Activated effector memory CD4-positive, alpha-beta T cell treated with anti-CD3 and anti-CD28 coated beads, Interleukin-2, amount 50 U/mL, for 16 hours (primary cell): ENCODE data around the gene PROM1.

ENCODE experiments used
- DNase-seq: peaks from one replicate; pipeline ENCODE4 v3.0.0-alpha.2; 2020

PROM1 gene

DNA sequence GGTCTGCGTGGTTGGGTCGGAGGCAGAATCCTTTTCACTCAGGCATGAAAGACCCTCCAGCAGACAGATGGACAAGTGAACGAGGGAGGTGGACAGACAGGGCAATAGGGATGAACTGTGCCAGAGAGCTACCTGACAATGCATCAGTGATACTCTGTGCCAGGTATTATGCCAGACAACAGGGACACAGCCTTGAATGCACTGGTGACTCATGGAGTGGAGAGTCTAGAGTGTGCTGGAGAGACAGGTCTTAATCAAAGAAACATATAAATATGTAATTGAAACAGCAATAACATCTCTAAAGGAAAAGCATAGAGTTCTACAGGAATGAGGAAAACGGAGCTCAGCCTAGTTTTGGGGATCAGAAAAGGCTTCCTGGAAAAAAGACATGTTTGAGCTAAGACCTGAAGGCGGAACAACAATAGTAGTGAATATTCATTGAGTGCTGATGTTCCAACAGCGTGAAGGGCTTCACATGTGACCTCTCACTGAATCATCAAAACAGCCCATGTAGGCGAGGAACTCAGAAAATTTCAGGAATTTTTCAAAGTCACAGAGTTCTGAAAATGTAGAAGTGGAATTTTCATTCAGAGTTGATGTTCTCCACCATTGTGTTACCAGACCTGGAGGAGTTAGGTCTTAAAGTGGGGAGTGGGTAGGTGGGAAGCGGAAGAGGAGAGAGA, 100.8 kb downstream of the PROM1 start:
- DNase-seq, result no peak

DNA sequence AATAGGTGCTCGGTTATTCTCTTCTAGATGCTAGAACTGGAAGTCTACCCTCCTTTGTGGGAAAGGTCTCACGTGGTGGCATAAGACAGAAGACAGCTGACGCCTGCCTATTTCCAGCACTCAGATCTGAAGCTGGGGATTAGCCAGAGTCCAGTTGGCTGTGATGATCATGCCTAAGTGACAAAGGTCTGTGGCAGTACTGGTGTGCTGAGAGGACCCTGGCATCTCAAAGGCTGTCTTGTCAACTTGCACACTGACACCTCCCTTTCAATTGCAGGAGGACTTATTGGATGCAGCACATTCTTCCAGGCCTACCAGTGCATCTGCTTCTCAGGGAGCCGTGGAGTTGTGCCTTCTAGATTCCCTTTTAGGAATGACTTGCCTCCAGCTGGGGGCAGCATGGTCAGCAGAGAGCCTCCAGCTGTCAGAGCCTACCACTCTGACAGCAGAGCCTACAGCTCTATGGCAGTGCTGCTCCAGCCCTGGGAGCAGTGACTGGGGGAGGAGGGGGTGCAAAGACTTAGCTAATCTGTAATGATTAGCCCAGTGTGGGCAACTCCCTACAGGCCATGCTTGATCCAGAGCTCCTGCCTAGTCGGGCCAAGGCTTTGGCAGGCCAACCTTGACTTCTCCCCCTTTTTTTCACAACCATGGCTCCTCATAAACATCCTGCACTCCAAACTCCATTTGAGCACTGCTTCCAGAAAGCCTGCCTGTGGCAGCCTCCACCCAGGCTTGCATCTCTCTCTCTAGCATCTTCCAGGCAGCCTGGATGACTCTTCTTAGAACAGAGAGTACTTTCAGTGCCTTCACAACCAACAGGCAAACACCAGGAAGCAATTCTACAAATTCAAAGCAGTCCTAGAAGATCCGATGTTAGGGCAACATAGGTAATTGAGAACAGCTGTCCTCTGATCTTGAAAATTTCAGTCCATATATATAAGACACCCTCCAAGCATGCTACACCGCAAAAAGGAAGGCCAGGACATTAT, 107.1 kb downstream of the PROM1 start:
- no peak for DNase-seq

DNA sequence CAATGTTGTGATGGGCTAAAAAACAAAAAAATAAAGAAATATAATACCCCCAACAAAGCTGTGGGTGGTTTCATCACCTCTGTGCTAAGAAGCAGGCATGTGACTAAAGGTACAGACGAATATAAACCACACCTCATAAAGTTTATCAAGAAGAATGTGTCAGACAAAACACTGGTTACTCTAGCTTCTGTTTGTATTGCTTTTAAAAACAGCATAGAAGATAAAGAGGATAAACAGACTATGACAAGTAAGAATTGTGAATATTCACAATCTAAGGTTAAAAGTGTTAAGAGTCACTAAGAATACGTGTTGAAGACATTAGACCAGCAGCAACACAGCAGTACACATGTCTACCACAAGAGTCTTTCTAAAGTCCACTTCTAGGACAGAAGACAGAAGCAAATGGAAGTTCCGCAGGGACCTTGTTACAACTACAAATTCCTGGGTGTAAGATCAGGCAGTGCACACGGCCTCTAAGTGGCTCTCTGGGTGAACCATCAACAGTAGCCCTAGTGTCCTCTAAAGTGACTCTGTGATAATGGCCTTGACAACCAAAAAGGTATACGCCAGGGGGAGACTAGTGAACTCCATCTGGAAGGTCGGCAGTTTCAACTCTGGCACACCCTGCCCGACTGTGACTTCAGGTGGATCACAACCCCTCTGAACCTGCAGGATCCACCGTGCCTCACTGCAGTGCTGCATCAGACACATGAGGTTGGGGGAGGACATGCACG, 112.6 kb downstream of the PROM1 start:
- DNase-seq, result no peak

DNA sequence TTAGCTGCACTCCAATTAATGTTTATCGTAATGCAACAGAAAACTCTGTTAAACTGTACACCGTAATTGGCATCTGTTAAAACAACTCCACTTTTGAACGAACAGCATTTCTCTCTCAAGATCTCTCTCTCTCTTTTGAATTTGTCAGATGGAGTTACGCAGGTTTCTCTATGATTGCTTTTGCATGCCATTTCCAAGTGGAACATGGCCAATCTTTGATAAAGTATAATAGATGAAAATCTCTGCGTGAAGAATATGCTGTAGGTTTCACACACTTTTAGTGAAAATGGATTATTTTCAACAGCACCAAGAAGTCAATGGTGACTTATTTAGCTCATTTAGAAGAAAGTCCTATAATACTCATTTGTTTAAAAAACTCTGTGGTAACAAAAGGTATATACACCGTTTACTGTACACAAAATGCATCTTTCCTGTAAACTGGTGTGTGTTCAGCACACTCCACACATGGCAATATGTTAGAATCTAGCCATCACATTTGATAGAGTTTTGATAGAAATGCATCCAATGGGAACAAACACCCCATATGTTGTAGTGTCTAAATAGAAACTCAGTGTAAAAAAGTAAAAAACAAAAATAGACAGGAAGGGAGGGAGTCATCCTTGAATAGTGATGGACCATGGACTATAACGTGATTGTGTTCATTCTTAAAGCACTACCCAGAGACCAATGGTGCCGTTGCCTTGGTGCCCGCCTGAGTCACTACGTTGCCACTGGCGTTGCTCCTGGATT, 115.1 kb downstream of the PROM1 start:
- no peak for DNase-seq

DNA sequence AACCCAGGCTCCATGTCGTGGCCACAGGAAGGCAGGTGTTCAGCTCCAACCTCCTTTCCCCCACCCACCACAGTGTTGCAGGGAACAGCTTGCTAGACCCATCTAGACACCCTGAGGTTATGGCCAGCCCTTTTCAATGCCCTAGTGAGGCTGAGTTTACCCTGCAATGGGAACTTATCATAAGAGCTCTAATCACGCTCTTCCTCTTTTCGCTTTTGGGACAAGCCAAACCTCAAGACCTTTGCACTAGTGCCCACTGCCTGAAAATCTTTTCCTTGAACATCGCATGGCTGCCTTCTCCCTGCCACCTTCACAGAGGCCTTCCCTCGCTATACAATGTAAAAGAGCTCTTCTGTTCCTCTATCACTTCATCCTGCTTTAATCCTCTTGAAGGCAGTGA, 118.5 kb downstream of the PROM1 start:
- no peak for DNase-seq

DNA sequence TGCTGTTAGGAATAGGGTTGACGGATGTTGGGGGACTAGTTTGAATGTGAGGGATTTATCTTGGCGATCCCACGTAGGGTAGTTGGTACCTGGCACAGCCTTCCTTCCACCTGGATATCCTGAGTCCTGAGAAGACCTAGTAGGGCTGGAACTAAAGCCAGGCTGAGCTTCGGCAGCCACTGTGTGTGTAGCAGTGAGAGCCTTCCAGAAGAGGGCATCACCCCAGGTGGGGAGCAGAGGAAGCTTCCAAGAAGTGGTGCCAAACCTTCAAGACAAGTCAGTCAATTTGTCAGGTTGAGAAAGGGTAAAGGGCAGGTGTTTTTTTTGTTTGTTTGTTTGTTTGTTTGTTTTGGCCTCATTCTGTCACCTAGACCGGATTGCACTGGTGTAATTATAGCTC, 119.7 kb downstream of the PROM1 start:
- no peak for DNase-seq

DNA sequence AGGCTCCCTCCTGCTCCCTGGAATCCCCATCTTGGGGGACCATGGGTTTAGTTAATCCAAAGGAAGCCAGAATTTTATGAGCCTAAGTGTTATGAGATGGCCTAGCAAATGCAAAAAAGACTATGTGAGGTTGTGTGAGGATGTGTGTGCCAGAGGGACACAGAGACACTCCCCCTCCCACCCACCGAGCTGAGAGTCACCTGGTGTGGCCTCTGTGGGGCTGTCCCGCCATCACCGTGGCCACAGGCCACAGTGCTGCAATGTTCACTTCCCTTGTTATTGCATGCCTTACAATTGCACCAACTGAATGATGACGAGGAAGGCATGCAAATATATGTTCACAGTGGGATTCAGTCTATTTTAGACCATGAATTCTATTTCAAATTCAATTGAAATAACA, 120.2 kb downstream of the PROM1 start:
- DNase-seq, result no peak

DNA sequence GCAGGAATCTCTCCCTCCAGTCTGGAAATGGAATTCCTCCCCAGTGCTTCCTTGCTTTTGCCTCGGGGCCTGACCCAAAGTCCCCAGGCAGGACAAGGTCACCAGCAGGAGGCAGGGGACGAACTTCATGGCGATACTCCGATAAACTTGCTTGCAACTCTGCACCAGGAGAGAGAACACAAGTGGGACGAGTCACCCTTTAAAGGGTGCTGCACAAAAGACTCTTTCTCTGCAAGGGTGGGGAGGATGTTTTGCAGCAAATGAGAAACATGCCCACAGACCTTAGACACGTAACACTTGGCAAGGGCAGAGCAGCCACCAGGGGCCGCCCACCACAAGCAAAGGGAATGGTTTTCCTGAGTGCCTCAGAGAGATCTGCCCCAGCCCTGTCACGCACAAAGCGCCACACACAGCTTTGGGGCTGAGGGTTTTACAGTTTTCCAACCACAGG, 120.8 kb downstream of the PROM1 start, which contains the start of gene FGFBP2:
TSS of gene FGFBP2 (minus strand) at position 175 of the 451 bp plus-strand sequence. CDS start at position 129, 46 bp downstream.
- DNase-seq, result peak; percentile 67

DNA sequence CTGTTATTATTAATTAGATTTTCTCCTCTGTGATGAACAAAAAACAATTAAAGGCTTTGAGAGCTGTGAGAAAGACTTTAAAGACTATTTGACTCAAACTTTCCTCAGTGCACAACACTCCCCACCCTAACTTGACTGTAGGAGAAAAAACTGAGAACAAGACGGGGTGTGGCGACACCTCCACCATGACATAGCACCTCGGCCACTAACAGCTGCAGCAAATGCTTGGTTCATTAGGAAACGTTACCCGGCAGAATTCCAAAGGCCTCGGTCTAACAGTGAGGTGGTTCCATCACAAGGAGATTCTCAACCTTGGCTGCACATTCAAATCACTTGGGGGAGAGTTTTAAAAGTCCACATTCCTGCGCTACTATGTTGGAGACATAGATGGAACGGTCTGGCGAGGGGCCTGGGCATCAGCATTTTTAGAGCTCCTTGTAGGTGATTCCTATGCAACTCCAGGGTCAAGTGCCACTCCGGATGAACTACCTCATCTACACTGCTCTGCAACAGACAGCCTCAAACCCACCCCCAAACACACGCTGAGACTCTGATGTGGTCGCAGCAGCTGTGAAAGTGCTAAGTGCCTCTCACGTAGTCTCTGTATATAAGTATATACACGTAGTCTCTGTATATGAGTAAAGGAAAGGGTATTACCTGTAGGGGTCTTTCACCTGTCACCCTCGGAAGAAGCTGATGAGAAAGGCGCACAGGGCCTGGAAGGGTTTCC, 121.9 kb downstream of the PROM1 start:
- no peak for DNase-seq

DNA sequence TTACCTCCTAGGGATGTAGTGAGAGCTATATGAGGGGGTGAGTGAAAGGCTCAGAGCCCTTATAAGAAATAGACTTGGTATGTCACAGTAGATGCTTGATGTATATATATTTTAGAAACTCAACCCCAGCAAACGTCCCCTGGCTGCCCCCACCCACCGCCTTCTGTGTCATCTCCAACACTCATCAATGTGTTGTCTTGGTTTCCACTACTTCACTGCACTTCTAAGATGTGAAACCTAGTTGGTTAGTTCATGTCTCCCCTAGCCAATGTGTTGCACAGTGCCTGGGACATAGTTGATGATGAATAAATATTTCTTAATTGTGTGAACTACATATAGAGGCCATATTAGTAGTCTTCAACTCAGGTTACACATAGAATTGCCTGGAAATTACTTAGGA, 125.3 kb downstream of the PROM1 start:
- DNase-seq, result no peak

DNA sequence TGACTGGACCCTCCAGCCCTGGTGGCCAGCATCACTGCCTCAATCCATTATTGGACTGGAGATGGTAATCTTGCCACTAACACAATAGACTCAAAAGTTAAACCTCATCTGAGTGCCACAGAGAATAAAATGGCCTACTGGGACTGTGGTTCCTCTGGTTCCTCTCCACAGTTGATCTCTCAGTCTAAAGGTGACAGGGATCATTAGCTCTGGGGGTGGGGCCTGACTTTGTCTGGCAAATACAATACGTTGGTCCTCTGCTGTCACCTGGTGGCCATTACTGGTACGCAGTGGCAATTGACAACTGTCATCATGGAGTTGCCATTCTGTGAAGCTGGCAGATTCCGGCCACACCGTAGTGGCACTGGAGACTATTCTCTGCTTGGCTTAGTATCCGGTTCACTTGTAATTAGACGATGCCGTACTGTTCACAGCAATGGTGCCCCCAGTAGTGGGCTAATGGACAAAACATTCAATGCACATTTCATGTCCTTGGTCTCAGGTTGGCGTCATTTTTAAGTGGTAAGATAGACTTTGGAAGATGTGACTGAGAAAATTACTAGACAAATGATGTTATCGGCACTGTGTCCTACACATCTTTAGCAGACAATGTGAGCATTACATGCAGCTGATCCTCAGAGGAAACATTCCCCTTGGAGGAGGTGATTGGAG, 127.5 kb downstream of the PROM1 start:
- DNase-seq, result peak; percentile 89

DNA sequence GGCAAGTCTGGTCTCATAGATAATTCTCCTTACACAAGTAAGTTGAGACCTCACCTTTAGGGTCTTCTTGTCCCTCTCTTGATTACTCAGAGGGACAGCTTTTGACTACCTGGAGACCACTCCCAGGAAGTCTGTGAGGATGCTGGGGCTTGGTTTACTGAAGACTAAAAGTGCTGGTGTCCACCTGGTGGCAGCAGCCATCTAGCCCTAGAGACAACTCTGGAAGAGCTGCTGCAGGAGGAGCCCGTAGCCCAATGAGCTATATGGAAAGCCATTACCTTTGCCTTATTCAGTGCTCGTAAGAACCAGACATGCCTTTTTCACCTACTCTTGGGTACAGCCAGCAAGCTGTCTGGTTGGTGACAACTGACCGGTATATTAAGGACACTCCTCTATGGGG, 128.2 kb downstream of the PROM1 start:
- no peak for DNase-seq

DNA sequence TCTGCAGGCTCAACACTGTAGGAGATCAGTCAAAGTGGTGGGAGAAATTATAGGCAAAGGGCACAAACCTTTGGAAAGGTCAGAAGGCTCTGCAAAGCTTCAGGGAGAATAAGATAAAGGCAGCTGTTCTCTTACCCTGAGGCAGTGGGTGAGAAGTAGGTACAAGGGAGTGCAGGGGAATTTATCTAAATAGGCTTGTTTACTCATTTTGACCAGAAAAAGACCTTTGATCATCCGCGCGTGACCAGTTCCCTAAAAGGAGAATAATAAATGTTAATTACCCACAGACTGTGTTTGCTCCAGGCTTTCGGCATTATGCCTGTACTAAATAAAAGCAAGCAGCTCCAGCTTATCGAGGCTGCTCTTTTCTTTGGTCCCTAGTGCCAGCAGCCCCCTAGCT, 130.2 kb downstream of the PROM1 start:
- DNase-seq, result no peak

DNA sequence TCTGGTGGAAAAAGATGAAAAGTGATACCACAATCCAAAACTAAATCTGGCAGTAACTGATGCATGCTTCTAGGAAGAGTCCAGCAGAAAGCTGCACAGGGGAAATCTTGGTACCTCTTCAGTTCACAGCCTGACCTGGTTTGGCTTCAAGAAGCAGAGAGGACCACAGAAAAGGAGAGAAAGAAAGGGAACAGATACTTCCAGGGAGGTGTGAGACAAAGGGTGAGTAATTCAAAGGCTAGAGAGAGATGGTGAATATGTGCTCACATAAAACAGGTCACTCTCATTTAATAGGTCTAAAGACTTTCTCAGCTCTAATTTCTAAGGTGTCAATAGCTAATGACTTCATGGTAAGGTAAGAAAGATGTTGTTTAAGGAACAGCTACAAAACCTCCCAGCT, 132.0 kb downstream of the PROM1 start:
- DNase-seq, result no peak

DNA sequence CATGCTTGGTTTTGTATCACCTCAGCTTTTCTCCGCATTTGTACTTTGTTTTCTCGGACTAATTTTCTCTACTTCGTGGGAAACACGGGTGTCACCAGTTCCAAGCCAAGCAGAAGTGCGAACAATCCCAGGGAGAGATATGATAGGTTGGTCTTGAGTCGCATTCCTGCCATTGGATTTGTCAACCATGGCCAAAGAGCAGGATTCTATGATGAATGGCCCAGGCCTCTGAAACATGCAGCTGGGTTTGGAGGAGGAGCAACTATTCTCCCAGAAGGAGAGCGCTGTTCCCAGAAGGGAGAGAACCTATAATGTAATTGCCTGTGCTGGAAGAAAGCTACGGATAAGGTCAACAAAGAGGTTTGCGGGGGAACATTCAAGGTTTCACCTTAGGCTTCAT, 135.0 kb downstream of the PROM1 start:
- DNase-seq, result no peak

DNA sequence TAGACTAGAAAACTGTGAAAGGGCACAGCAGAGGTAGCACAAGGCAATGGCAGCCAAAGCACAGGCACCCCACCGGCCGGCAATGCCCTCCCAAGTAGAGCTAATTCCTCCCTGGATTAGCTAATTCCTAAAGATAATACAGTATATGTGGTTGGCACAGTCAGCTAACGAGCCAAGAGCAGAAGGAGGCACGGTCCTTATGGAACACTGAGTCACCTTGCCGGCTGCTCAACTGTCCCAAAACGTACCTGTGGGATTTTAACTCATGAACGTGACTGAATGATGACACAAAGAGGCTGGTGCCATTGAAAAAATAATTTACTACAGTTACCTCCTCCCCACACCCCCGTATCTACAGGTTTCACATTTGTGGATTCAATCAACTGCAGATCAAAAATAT, 136.1 kb downstream of the PROM1 start:
- no peak for DNase-seq

DNA sequence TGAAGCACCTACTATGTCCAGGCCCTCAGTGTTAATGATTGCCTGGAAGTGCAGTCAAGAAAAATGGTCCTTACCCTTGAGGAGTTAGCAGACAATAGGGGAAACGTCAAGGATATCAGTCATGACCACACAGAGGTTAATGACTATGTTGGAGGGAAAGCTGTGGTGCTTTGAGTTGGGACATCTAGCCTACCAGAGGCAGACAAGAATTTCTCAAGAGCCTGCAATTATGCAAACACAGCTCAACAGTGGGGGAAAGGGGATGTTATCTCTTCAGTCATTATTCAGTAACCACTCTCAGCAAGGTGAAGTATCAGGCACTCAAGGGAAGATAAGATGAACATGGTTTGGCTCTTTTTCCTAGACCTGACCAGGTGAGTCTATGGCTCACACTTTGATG, 138.3 kb downstream of the PROM1 start:
- no peak for DNase-seq

DNA sequence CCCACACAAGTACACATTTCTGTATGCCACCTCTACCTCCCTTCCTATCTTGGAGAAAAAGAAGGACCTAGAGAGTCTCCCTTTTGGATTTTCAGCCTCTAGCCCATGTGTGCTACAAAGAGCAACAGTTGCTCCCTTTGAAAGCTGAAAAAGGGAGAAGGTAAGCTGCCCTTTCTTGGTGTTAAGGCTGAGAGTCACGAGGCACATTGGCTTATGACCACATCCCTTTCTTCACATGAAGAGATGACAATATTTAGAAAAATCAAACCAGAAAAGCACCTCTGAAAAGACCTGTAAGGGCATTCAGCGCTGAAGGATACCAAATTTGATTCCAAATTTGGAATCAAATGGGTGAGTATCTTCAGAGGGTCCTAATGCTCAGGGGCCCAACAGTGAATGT, 138.9 kb downstream of the PROM1 start:
- no peak for DNase-seq

DNA sequence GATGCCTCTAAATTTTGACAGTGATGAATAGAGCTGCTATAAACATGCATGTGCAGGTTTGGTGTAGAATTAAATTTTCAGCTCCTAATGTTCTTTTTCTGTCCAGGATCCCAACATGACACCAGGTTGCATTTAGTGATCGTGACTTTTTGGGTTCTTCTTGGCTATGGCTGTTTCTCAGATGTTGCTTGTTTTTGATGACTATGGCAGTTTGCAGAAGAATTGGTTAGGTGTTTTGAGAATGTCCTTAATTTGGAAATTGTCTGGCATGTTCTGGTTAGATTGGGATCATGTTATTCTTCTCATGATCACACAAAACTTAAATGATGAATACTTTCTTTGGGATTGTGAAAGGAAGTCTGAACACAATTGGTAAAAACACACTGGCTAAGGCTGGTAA, 141.5 kb downstream of the PROM1 start:
- no peak for DNase-seq

DNA sequence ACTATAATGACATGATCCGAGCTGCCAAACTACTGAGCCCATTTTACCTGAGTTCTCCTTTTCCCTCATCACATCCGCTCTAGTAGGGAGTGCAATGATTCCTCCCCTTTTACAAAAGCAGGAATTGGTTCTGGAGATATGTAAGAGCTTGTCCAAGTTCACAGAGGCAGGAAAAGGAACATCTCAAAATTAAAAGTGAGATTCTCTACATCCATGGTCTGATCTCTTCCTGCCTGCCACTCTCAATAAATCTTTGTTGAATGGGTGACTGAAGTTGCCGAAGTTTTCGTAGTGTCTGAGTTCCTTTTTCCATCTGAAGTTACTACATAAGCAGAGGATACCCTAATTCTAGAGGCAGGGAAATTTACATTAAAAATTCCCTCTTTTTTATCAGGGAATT, 145.2 kb downstream of the PROM1 start, which contains the start of gene FGFBP1:
TSS of gene FGFBP1 (minus strand) at position 101 of the 400 bp plus-strand sequence. CDS start 2,108 bp downstream, outside the sequence.
- DNase-seq, result no peak

DNA sequence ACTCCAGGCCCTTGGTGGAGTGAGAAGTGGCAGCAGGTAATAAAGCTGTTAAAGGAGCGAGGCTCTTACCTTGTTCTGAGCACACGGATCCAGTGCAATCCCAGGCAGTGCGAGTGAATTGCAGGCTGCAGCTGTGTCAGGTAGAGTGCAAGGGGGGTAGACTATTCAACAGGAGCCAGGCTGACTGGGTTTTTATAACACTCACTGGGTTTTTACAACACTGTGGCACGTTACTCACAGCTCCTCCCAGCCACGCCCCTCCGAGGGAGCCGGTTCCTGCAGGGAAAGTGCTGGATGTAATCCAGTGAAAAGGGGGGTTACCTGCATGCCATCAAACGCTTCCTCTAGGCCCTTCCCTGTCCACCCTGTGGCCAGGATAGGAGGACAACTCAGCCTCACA, 145.6 kb downstream of the PROM1 start:
- DNase-seq, result no peak
